SK-N-SH (cell line): Measurements from ENCODE around the gene CYB561.

Experiments used
- POLR2AphosphoS5 ChIP-seq: IDR thresholded peaks from 2 replicates; pipeline ENCODE4 v1.6.1; 2012; ENCODE audit warnings: low read depth, low read length
- TF ChIP-seq, protein P1 (sequence below): IDR thresholded peaks from 2 replicates; pipeline ENCODE4 v1.6.1; 2012; ENCODE audit warnings: mild to moderate bottlenecking, low read depth, low read length, moderate library complexity

DNA sequence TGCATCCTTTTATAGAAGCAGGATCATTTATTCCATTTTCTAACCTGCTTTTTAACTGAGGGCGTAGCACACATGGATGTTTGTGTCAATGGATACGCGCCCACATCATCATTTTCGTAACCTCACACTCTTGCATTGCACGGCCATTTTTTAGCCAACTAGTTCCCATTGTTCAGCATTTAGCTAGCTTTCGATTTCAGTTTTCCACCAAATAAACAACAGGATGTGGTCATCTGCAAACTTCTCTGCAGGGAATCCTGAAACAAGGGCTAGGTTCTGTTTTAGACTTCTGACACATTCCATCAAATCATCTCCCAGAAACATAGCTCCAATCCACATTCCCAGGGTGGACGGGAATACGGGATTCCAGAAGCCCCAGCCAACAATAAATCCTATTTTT lies 6.4 kb downstream of the CYB561 start:
- TF ChIP-seq, protein P1, sequence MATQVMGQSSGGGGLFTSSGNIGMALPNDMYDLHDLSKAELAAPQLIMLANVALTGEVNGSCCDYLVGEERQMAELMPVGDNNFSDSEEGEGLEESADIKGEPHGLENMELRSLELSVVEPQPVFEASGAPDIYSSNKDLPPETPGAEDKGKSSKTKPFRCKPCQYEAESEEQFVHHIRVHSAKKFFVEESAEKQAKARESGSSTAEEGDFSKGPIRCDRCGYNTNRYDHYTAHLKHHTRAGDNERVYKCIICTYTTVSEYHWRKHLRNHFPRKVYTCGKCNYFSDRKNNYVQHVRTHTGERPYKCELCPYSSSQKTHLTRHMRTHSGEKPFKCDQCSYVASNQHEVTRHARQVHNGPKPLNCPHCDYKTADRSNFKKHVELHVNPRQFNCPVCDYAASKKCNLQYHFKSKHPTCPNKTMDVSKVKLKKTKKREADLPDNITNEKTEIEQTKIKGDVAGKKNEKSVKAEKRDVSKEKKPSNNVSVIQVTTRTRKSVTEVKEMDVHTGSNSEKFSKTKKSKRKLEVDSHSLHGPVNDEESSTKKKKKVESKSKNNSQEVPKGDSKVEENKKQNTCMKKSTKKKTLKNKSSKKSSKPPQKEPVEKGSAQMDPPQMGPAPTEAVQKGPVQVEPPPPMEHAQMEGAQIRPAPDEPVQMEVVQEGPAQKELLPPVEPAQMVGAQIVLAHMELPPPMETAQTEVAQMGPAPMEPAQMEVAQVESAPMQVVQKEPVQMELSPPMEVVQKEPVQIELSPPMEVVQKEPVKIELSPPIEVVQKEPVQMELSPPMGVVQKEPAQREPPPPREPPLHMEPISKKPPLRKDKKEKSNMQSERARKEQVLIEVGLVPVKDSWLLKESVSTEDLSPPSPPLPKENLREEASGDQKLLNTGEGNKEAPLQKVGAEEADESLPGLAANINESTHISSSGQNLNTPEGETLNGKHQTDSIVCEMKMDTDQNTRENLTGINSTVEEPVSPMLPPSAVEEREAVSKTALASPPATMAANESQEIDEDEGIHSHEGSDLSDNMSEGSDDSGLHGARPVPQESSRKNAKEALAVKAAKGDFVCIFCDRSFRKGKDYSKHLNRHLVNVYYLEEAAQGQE = no peak
- no peak for TF ChIP-seq POLR2AphosphoS5
